Stimulated activated CD4-positive, alpha-beta T cell treated with anti-CD3 and anti-CD28 coated beads, Interleukin-2, amount 100 ng/mL, for 4 hours (primary cell): ENCODE results near the gene UCP3.

Experiments used
- DNase-seq: peaks from one replicate; pipeline ENCODE4 v3.0.0-alpha.2; 2020; ENCODE audit warnings: low read depth

UCP3 gene

DNA sequence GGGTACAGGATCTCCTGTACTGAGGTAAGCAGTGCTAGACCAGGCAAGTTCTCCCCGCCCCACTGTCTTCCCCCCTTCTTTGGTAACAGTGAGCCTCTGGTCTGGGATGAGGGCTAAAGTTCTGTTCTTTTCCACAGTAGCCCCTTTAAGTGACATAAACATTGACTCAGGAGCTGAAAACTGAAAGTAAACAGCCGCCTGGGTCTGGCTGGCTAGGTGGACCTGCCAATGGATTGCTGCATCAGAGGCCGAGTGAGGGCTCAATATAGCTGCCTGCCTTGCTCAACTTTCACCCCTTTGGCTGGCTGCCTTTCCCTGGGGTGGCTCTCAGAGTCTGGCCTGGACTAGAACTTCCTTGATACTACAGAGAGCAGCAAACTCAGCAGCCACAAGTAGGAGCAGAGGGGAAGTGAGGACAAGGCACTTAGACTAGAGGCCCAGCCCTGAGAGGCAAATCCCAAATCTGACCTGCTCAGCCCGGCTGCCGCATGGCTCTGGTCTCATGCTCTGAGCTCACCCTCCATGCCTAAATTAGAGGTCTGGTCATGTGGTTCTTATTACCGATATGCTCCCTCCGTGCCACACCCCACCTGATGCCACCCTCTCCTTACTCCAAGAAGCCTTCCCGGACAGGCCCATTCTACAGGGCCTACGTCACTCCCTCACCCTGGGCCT, 9.6 kb upstream of the UCP3 start:
- DNase-seq = no peak

DNA sequence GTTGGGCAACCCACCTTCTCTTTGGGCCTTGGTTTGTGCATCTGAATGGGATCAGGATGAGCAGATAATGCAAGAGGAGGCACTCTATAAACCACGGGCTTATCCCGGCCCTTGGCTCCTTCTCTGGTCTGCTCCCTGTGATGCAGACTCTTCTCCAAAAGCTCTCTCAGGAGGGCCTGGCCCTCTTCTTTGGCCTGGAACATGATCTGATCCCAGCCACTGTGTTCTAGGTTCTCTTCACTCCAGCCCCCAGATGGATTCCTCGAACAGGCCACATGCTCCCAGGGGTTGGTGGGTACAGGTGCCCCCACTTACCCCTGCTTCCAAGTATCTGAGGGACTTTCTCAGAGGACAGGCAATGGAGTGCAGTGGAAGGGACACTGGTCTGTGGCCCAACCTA, 8.7 kb upstream of the UCP3 start:
- no peak for DNase-seq

DNA sequence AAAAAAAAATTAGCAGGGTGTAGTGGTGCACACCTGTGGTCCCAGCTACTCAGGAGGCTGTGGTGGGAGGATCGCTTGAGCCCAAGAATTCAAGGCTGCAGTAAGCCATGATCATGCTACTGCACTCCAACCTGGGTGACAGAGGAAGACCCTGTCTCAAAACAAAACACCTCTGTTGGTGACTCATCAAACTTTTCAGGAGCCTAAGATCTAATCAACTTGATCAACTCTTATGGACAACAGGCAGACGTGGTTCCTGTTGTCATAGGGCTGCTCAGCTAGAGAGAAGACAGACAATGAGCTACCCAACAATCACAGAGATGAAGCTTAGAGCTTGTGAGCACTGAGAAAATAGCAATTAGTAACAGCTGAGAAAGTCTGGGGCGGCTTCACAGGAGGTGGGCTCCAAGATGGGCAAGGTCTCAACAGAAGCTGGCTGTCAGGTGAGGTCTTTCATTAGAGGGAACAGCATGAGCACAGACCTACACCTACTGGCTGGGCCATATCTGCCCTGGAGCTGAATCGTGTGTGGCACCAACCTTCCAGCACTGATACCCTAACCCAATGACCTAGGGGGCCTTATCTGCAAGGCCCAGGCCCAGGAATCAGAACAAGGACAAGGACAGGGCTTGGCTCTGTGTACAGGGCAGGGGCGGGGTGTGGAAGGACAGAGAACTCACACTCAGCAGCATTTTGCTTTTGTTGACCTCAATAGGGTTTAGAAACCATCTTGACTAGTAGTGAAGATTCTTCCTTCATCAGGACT, 7.2 kb upstream of the UCP3 start:
- DNase-seq = no peak

DNA sequence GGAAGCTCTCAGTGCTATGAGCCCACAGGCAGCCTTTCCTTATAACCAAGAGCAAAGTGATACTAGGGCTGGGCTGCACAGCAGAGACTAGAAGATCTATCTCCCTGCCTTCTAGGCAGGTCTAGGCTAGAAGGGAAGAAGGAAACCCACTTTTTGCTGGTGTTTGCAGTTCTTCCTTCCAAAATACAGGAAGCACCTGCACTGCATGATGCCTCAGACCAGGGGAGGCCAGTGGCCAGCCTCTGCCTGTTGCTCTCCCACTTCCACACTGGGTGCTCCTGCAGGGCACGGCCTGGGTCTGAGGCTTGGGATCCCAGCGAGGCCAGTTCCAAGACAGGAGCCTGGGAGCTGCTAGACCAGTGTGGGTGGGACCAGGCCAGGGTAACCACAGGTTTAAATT, 6.0 kb upstream of the UCP3 start:
- no peak for DNase-seq

DNA sequence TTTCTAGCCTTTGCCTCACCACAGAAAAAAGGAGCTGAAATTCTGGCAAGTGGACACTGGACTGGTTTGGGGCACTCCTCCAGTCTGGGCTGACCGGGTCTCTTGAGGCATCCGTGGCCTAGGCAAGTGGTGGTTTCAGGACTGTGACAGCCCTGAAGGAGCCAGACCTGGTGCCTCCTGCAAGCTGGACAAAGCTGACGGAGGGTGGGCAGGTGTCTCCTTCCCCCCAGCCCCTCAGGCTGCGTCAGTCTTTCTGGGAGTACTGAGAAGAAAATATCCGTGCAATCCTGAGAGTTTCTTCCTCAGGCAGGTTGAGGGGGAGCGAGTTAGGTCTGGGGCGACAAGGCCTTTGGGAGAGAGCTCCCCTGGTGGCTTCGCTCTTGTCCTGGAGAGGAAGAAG, 4.3 kb upstream of the UCP3 start:
- DNase-seq = no peak

DNA sequence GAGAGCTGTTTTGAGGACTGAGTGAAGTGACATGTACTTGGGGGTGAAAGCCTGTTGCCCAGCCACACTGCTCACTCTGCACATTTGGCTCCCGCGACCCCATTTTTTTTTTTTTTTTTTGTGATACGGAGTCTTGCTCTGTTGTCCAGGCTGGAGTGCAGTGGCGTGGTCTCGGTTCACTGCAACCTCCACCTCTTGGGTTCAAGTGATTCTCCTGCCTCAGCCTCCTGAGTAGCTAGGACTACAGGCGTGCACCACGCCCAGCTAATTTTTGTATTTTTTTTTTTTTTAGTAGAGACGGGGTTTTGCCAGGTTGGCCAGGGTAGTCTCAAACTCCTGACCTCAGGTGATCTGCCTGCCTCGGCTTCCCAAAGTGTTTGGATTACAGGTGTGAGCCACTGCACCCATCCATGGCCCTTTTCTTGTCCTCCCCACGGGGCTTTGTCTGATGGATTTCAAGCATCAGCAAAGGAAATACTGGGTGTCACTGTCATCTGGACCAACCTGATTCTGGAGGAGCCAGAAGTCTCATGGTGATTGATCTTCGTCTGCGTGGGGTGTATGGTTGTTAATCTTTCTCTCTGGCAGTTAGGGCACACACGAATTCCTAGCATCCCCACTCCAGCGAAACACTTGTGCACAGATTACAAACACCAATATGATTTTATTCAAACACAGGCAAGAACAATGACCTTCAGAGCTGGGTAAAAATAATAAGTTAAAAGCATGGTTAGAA, 3.4 kb upstream of the UCP3 start:
- DNase-seq = no peak

DNA sequence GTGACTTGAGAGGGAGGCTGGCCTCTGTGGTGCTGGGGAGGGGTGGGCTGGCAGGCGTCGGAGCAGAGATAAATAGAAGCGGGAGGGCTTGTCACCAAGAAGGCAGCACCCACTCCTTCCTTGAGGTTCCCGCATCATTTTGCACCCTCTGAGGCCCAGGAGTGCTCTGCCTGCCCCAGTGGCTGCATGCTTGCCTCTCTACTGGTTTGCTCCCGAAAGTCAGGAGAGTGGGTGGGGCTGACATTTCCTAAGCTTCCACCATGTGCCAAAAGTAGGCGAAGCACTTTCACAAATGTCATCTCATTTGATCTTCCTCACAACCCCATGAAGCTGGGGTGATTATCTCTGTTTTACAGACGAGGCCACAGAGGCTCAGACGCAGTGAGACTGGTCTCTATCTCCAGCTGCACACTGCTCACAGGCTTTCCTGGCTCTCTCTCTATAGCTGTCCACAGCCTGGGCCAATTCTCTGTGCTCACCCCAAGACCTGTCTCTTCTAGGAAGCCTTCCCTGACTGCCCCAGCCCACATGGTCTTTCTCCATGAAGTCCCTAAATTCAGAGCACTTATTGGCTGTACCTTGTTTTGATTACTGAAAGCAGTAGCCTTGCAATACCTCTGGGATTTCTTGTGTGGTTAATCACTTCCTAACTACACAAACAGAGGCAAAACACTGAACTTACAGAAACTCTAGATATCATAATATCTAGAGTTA, 2.6 kb upstream of the UCP3 start:
- DNase-seq = no peak

DNA sequence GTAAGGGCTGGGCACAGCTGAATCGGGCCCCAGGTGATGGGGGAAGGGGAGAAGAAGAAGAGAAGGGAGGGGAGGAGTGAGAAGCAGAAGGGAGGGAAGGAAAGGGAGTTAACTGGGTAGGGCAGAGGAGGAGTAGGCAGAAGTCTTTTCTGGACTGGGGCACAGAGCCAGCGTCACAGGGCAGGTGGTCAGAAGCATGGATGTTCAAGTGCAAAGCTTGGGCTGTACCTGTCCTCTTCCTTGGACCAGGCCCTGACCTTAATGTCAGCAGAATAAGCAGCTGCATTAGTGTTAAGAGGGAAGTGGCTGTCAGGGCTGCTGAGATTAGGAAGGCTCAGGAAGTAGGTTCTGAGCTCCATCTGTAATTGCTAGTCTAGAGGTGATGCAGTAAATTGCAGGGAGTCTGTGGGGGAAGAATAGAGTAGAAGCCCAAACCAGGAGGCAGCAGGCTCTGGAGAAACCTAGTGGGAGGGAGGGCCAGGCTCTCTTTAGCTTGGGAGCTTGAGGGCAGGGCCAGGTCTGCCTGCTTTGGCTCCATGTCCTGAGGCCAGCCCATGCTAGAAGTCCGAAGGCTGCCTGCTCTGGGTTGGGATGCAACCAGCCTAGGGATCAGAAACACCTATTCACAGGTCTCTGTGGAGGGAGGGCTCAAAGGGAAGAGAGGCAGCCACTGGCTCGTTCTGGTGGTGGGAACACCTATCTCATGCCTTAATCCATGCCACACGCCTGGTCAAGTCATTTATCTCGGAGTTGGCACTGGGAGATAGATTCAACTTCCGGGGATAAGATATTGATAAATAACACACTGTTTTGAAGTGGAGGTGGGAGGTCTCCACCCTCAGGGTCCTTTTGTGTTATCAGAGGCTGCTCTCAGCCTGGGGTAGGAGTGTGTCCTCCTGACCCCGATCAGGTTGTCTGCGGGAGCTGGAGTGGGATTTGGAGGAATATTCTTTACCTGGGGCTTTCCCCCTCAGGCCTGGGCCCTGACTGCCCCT, 1.7 kb upstream of the UCP3 start:
- DNase-seq = no peak

DNA sequence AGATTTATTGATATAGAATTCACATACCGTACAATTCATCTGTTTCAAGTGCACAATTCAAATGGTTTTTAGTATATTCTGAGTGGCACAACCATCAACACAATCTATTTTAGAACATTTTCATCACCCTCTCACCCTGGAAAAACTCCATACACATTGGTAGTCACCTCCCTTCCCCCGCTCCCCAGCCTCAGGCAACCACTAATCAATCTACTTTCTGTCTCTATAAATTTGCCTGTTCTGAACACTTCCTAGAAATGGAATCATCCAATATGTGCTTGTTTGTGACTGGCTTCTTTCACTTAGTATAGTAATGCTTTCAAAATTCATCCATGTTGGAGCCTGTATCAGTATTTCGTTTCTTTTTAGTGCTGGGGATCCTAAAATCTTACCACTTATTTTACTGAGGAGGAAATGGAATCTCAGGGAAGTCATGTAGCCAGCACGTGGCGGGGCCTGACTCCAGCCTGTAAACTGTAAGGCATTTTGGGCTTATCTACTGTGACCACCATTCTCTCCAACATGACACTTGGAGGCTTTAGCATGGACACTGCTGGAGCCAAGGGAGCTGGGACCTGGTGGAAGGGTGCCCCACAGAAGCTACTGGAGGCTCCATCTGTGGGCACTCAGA, 905 bp upstream of the UCP3 start:
- no peak for DNase-seq

DNA sequence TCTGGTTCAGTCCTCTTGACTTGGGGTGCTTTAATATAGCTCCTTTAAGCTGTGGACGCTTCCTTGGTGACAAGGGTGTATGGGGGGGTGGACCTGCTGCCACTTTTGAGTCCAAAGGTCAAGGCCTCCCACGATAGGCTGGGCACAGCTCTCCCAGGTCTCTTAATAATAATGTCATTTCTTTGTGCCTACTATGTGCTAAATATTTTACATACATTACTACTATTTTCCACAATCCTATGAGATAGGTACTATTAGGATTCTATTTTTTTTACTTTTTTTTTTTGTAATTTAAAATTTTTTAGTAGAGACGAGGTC, 304 bp upstream of the UCP3 start:
- no peak for DNase-seq

DNA sequence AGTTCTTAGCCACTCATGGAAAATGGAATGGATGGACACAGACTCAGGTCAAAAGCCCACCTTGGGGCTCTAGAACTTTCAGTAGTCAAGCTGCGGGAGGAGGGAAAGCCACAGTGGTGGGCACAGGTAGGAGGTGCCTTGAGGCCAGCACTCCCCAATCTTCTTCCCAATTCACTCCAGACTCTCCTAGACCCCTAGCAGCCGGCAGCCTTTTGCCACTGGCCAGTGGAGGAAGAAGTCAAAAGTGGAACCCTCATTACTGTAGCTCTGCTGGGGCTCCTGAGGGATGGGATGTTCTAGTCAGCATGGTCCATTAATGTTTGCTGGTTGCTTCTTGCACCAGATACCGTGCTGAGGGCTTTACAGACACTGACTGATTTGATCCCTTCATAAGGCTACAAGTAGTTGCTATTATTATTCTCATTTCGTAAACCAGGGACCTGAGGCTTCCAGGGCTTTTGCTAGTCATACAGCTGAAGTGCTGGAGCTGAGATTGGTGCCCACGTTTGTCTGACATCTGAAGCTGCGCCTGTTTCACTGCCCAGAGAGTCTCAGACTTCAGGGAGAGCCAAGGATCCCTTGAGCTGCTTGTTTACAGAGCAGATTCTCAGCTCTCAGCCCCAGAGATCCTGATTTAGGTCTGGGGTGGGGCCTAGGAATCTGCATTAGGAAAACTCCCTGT, 1.1 kb downstream of the UCP3 start:
- no peak for DNase-seq

DNA sequence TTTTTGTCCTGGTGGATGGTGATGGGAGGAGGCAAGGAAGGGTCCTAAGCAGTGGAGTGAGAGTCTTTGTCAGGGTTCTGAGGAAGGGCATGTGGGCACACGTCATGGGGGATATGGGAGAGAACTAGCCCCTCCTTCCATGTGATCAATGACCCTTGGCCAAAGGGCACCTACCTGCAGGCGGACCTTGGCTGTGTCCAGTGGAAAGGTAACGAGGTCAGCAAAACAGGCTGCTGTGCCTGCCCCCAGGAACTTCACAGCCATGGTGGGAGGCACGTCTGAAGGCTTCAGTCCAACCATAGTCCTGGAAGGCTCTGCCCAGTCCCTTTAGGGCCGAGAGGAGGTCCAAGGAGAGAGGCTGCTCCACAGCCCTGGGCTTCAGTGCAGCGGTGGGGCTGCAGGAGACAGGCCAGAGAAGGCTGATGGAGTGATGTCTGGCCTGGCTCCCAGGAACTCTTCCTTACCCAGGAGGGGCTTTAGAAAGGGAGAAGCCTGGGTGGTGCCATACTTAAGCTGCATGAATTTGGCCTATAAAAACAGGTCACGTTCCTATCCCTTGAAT, 2.1 kb downstream of the UCP3 start:
- DNase-seq = no peak

DNA sequence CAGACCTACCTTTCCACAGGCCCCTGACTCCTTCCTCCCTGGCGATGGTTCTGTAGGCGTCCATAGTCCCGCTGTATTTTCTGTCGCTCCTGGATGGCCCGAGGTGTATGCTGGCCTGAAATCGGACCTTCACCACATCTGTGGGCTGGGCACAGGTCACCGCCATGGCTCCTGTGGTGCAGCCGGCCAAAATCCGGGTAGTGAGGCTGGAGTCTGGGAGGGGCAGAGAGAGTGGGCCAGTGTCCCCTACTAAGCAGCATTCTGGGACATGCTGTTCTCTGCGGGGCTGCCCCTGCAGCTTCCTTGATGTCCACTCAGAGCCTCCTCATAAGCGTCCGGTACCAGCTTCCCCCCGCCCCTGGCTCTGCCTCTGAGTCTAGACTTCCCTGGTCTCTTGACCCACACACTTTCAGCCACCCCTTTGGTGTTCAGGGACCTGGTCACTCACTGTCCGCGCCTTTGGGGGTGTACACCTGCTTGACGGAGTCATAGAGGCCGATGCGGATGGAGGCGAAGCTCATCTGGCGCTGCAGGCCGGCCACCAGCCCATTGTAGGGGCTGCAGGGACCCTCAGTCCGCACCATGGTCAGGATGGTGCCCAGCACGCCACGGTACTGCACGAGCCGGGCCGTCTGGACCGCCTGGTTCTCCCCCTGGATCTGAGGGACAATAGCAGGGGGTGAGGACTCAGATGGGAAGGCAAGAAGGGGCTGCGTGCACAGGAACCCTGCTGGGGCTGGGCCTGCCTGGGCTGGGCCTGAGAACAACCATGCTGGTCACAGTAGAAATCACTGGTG, 3.0 kb downstream of the UCP3 start:
- DNase-seq = no peak

DNA sequence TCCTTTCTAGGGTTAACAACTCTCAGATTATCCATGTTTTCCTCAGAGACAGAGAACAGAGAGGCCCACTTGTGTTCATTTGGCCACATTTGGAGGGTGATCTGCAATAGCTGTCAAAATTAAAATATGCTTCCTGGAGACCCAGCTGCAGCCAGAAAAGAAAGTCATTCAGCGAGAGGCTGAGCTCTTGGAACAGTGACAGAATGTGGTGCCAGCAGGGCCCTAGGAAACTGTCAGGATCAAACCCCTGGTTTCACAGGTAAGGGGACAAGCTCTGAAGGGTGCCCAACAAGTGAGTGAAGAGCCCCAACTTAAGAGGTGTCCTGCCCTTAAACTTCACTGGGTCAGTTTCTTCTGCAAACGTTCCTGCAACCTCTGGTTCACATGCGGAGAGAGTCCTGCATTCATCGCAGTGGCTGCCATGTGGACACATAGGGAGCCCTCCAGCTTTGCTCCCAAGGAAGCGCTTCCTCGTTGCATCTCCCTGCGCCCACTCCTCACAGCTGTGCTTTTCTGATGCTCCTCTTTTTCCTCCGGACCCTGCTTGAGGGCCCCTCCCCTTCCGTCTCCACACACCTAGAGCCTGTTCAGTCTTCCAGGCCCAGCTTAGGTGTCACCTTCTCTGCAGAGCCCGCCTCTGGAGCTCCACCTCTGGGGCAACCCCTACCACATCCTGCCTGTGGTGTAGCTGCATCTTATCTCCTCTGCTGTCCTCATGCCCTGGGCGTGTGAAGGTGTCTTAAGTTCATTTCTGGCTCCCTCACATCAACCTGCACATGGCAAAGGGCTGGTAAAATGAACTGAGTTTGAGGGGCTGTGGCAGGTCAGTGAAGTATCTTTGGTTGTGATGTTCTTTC, 3.9 kb downstream of the UCP3 start:
- DNase-seq = peak; percentile 76

DNA sequence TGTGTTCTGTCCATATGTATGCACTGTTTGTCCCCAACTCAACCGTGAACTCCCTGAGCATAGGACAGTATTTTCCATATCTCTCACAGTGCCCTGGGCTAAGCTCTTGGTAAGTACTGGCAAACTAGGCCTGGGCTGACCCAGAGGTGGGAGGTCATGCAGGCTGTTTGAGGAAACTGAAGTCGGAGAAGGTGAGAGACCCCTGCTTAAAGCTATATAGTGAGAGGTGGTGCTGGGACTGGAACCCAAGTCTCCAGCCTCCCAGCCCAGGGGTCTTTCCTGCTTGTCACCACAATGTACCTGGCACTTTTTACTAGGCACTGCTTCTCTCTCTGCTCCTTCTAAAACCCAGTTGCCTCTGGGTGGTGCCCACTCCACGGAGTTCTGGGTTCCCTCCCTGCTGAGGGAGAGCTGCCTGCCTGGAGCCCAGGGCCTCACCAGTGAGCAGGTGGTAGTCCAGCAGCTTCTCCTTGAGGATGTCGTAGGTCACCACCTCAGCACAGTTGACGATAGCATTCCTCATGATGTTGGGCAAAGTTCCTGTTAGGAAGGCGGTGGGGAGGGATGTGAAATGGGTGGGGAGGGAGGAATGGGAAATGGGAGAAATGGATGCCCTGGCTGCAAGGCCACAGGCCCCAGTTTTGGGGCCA, 4.7 kb downstream of the UCP3 start:
- DNase-seq = no peak

DNA sequence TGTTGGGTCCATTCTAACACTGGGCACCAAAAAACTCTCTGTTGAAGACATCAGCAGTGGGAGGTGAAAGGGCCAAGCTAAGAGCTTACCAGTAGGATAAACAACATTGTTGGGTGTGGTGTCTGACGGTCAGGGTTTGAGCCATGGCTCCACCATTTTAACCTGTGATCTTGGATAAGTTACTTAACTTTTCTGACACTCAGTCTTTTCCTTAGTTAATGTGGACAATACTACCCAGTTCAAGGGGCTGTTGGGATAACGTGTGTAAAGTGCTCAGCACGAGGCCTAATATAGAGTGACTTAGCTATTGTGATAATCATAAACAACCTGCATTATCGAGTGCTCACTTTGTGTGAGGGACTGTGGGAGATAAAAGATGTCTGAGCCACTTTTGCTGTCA, 6.1 kb downstream of the UCP3 start:
- no peak for DNase-seq

DNA sequence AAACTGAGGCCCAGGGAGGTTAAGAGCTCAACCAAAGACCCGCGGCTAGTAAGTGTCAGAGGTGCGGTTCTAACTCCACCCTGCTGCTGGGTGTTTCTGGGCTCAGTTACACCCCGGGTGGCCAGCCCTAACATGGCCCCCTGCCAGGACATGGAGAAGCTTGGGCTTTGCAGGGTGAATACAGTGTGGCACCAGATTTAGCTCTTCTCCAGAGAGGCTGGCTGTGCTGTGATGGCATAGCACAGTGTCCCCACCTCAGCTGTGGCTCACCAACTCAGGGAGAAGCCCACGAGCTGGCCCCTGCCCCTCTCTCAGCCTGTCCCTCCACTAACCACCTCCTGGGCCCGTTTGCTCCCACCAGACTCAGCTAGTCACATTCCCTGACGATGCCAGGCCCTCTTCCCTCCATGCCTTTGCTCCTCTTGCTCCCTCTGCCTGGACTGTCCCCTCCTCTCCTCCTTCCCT, 7.0 kb downstream of the UCP3 start:
- no peak for DNase-seq
